Keratinocyte (primary cell): Measurements from ENCODE around the gene TMPRSS2. TPM values are rescaled to one million over a fixed set of nuclear protein-coding genes. Genes with fewer than 3 reads are reported as not detected.

Experiments
- DNase-seq: peaks from one replicate; pipeline ENCODE4 v3.0.0-alpha.2; 2011; ENCODE audit warnings: low read depth, missing footprints, low spot score
- FAIRE-seq: peaks from 2 replicates; lab custom pipeline; 2011; peaks lifted over from hg19 to GRCh38; lab: Jason Lieb, UNC
- H2AFZ ChIP-seq: 2 replicates; pipeline ENCODE4 v1.6.0; 2012; ENCODE audit warnings: low read length, control low read depth, inconsistent platforms; ENCODE audit not compliant: control insufficient read depth
- H3K27ac ChIP-seq: 2 replicates; pipeline ENCODE4 v1.5.1; 2011; ENCODE audit warnings: low read length; ENCODE audit not compliant: control insufficient read depth, insufficient read depth
- H3K27me3 ChIP-seq: 3 replicates; pipeline ENCODE4 v1.6.0; 2011; ENCODE audit warnings: low read length; ENCODE audit not compliant: control insufficient read depth, insufficient read depth; ENCODE audit errors: extremely low read depth
- H3K36me3 ChIP-seq, 2 experiments: 2 replicates in 1 of 2; 3 replicates in 1 of 2; pipeline ENCODE4 v1.5.1; 2011; ENCODE audit warnings: low read length in 2 of 2, mild to moderate bottlenecking in 1 of 2; ENCODE audit not compliant: control insufficient read depth in 2 of 2, insufficient read depth in 2 of 2; ENCODE audit errors: extremely low read depth in 1 of 2
- H3K4me1 ChIP-seq: 3 replicates; pipeline ENCODE4 v1.5.1; 2011; ENCODE audit warnings: low read length; ENCODE audit not compliant: control insufficient read depth, insufficient read depth; ENCODE audit errors: extremely low read depth
- H3K4me2 ChIP-seq: 3 replicates; pipeline ENCODE4 v1.6.0; 2011; ENCODE audit warnings: low read depth, low read length; ENCODE audit not compliant: control insufficient read depth, insufficient read depth; ENCODE audit errors: extremely low read depth
- H3K4me3 ChIP-seq, 3 experiments: fragments of 200-600 bp in 1 of 3; sonication (generic) in 1 of 3; 2 replicates in 2 of 3; 3 replicates in 1 of 3; pipeline ENCODE4 v1.5.1; 2011 to 2016; ENCODE audit warnings: low read length in 3 of 3, mild to moderate bottlenecking in 3 of 3, control low read depth in 2 of 3, inconsistent platforms in 1 of 3, low read depth in 1 of 3, mixed read lengths in 1 of 3, mixed run types in 1 of 3, moderate library complexity in 1 of 3; ENCODE audit not compliant: control insufficient read depth in 2 of 3, insufficient read depth in 2 of 3; ENCODE audit errors: extremely low read depth in 1 of 3
- H3K79me2 ChIP-seq: 2 replicates; pipeline ENCODE4 v1.6.0; 2012; ENCODE audit warnings: low read length; ENCODE audit not compliant: control insufficient read depth, insufficient read depth
- H3K9ac ChIP-seq: 3 replicates; pipeline ENCODE4 v1.6.0; 2011; ENCODE audit warnings: low read length; ENCODE audit not compliant: control insufficient read depth, insufficient read depth; ENCODE audit errors: extremely low read depth
- H3K9me1 ChIP-seq: 3 replicates; pipeline ENCODE4 v1.6.0; 2011; ENCODE audit warnings: low read length; ENCODE audit not compliant: control insufficient read depth, insufficient read depth; ENCODE audit errors: extremely low read depth
- H3K9me3 ChIP-seq: 2 replicates; pipeline ENCODE4 v1.5.1; 2012; ENCODE audit warnings: low read depth, low read length; ENCODE audit not compliant: control insufficient read depth
- H4K20me1 ChIP-seq: 3 replicates; pipeline ENCODE4 v1.6.0; 2011; ENCODE audit warnings: low read length; ENCODE audit not compliant: control insufficient read depth, insufficient read depth; ENCODE audit errors: extremely low read depth
- EZH2 ChIP-seq: IDR thresholded peaks from one replicate; pipeline ENCODE4 v1.6.1; 2012; ENCODE audit warnings: inconsistent platforms, mild to moderate bottlenecking, low read length, moderate library complexity
- dilution Hi-C: fragments of 300-500 bp; cut with MboI; formaldehyde crosslinking; loops from one replicate; pipeline ENCODE4 v1.7.0; 2020; ENCODE audit warnings: low sequenced_read_pairs; ENCODE audit not compliant: extremely low pct_ligation_motif_present
- polyA plus RNA-seq, 5 experiments: library from polyadenylated mRNA; depleted of rRNA in 3 of 5; stranded (reverse) in 3 of 5; stranded (forward) in 1 of 5; unstranded in 1 of 5; fragments of >200 nt; gene quantifications; 1 replicate in 1 of 5; 2 replicates in 3 of 5; 3 replicates in 1 of 5; pipeline versions ENCODE4 v1.2.1 to v1.2.3, GENCODE V29; 2011 to 2012; ENCODE audit warnings: missing spikeins in 2 of 5, low read depth in 1 of 5, low replicate concordance in 1 of 5
- TF ChIP-seq, protein P1 (sequence below), 3 experiments: IDR thresholded peaks in 1 of 3; conservative IDR thresholded peaks in 1 of 3; optimal IDR thresholded peaks in 1 of 3; 2 replicates in 2 of 3; 3 replicates in 1 of 3; pipeline versions ENCODE3 to v1.5.1; 2011; ENCODE audit warnings: low read length in 3 of 3, mild to moderate bottlenecking in 3 of 3, moderate library complexity in 2 of 3, control low read depth in 1 of 3, inconsistent platforms in 1 of 3; ENCODE audit not compliant: insufficient read depth in 2 of 3; ENCODE audit errors: extremely low read depth in 1 of 3

Gene TMPRSS2
- polyA plus RNA-seq, 1 donor (not counting 4 experiments of a cell fraction or from before 2014, with no cell fraction given), result not detected

- Histone ChIP-seq H2AFZ (no peak overlapping the region), H3K27ac (no peak overlapping the region), H3K36me3 (no peaks in the 10 kb centered on the region), H3K4me1 (no peaks in the 10 kb centered on the region), H3K9me1 (no peaks in the 10 kb centered on the region), H3K9me3 (no peaks in the 10 kb centered on the region), H3K27me3 (peaks cover 13% of the 10 kb centered on the region), H3K9ac (no peak overlapping the region), H3K4me2 (no peak overlapping the region), H4K20me1 (no peaks in the 10 kb centered on the region), H3K4me3 (no peak overlapping the region), H3K79me2 (no peaks in the 10 kb centered on the region)
- dilution Hi-C loops, result no loop called here
- TF ChIP-seq, protein P1, sequence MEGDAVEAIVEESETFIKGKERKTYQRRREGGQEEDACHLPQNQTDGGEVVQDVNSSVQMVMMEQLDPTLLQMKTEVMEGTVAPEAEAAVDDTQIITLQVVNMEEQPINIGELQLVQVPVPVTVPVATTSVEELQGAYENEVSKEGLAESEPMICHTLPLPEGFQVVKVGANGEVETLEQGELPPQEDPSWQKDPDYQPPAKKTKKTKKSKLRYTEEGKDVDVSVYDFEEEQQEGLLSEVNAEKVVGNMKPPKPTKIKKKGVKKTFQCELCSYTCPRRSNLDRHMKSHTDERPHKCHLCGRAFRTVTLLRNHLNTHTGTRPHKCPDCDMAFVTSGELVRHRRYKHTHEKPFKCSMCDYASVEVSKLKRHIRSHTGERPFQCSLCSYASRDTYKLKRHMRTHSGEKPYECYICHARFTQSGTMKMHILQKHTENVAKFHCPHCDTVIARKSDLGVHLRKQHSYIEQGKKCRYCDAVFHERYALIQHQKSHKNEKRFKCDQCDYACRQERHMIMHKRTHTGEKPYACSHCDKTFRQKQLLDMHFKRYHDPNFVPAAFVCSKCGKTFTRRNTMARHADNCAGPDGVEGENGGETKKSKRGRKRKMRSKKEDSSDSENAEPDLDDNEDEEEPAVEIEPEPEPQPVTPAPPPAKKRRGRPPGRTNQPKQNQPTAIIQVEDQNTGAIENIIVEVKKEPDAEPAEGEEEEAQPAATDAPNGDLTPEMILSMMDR (optimal IDR thresholded peaks at IDR 0.05 in 1 of 3, IDR thresholded peaks at IDR 0.05 in 1 of 3, conservative IDR thresholded peaks at IDR 0.05 in 1 of 3; ENCODE audit: extremely low read depth in 1 of 3, insufficient read depth in 2 of 3, low read length in 3 of 3), result no peak
- TF ChIP-seq EZH2, result no peak
- FAIRE-seq, result no peak
- no peak for DNase-seq
Measured at GRCh38 chr21:41530366-41530765, 22.4 kb upstream of the TMPRSS2 start.

DNA sequence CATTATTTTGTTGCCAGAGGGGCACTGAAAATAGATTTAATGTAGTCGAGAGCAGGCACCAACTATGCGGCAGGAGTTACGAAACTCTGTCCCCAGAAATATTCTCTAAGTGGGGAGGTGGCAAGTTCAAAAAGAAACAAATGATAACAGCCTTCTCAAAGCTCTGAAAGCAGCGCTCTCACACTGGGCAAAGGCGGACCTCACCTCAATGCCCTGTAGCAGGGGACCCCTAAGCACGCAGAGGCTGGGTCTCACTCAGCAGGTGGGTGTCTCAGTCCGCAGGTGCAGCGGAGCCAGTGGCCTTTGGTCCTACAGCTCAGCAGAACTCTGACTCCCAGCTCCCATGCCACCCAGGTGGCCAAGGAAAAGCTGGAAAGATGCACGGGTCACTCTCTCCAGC is 21.8 kb upstream of the TMPRSS2 start:
- Histone ChIP-seq H2AFZ (no peak overlapping the region), H3K9me3 (no peaks in the 10 kb centered on the region), H3K4me3 (no peak overlapping the region), H3K4me1 (no peaks in the 10 kb centered on the region), H3K27me3 (peaks cover 13% of the 10 kb centered on the region), H3K9me1 (no peaks in the 10 kb centered on the region), H3K9ac (no peak overlapping the region), H3K36me3 (no peaks in the 10 kb centered on the region), H3K79me2 (no peaks in the 10 kb centered on the region), H3K4me2 (no peak overlapping the region), H3K27ac (no peak overlapping the region), H4K20me1 (no peaks in the 10 kb centered on the region)
- TF ChIP-seq EZH2, result no peak
- TF ChIP-seq, protein P1 (optimal IDR thresholded peaks at IDR 0.05 in 1 of 3, IDR thresholded peaks at IDR 0.05 in 1 of 3, conservative IDR thresholded peaks at IDR 0.05 in 1 of 3; ENCODE audit: extremely low read depth in 1 of 3, insufficient read depth in 2 of 3, low read length in 3 of 3), result no peak
- dilution Hi-C loops, result no loop called here
- no peak for FAIRE-seq
- no peak for DNase-seq
